NCI-H226 (cell line): ENCODE data around the gene MRPS24.
"Not testable (repeated sequence)": the region's sequence is repeated elsewhere in the genome, so short reads cannot be mapped to it uniquely, and the experiment has no call there.

ENCODE experiments used
- DNase-seq: peaks from one replicate; pipeline ENCODE4 v3.0.0-alpha.2; 2015

The MRPS24 gene

GRCh38 chr7:43830917-43831316, 38.4 kb downstream of the MRPS24 start:
- DNase-seq: not testable (repeated sequence)

- no peak for DNase-seq
Observed at GRCh38 chr7:43825391-43825808, 43.9 kb downstream of the MRPS24 start.

- DNase-seq: no peak
Observed at GRCh38 chr7:43824963-43825362, 44.4 kb downstream of the MRPS24 start.

- not testable (repeated sequence) for DNase-seq
Observed at GRCh38 chr7:43824513-43824912, 44.8 kb downstream of the MRPS24 start.

- no peak for DNase-seq
Observed at GRCh38 chr7:43823941-43824340, 45.4 kb downstream of the MRPS24 start.

GRCh38 chr7:43823425-43823824, 45.9 kb downstream of the MRPS24 start:
- not testable (repeated sequence) for DNase-seq
